T-helper 2 cell treated with Interferon-gamma antibody and Interleukin-4, amounts not matched to agents 100 ng/mL and 5 ng/mL, for 36 hours (primary cell): ENCODE measurements around the gene ZNF512B. TPM values are rescaled to one million over a fixed set of nuclear protein-coding genes. Genes with fewer than 3 reads are reported as not detected.
"Not testable (repeated sequence)": the region's sequence is repeated elsewhere in the genome, so short reads cannot be mapped to it uniquely, and the experiment has no call there.

ENCODE experiments used
- intact Hi-C: fragments of 100-400 bp; cut with micrococcal nuclease; formaldehyde crosslinking; loops from one replicate; pipeline ENCODE4 v1.15.1; 2023
- total RNA-seq: library from RNA; stranded (reverse); gene quantifications from 2 replicates; pipeline ENCODE4 v1.2.3, GENCODE V29; 2022

The ZNF512B gene, protein sequence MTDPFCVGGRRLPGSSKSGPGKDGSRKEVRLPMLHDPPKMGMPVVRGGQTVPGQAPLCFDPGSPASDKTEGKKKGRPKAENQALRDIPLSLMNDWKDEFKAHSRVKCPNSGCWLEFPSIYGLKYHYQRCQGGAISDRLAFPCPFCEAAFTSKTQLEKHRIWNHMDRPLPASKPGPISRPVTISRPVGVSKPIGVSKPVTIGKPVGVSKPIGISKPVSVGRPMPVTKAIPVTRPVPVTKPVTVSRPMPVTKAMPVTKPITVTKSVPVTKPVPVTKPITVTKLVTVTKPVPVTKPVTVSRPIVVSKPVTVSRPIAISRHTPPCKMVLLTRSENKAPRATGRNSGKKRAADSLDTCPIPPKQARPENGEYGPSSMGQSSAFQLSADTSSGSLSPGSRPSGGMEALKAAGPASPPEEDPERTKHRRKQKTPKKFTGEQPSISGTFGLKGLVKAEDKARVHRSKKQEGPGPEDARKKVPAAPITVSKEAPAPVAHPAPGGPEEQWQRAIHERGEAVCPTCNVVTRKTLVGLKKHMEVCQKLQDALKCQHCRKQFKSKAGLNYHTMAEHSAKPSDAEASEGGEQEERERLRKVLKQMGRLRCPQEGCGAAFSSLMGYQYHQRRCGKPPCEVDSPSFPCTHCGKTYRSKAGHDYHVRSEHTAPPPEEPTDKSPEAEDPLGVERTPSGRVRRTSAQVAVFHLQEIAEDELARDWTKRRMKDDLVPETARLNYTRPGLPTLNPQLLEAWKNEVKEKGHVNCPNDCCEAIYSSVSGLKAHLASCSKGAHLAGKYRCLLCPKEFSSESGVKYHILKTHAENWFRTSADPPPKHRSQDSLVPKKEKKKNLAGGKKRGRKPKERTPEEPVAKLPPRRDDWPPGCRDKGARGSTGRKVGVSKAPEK
- 25.8 and 26.9 TPM in 2 replicates for total RNA-seq

DNA sequence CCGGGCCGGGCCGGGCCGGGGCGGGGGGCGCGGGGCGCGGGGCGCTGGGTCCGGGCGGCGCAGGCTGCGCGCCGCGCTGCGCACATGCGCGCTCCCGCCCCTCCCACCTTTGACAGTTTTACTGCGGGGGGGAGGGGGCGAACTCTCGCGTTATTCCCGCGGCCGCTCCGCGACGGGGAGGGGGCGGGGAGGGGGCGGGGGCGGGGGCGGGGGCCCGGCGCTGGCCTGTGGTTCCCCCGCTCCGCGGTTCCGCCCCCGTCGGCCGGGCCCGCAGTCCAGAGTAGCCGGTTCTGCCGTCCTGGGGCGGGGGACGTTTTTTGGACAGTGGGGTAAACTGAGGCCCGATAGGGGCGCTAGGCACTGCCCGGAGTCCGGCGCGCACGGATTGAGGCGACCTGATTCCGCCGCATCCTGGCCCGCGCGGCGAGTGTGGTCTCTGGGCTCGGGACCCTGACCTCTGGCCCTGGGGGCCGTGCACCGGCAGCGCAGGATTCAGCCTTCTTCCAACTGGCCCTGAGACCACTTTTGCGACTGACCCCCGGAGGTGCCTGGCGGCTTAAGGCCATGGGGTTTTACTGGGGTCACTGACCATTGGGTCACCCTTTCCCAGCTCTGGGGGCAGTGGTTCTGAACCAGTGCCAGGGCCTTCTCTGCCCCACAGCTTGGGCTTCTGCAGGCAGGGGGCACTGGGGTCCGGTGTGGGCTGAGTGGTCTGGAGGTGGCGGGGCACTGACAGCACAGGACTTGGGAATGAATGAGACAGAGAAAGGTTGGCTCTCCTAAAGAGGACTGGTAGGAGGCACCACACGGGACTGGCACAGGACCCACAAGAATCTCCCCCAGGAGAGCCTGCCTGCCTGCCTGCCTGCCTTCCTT, at the start of gene ZNF512B:
Gene ZNF512B, minus strand, starts transcription at position 93 of the 876 bp plus-strand sequence. CDS start 1,980 bp downstream, outside the sequence.
- intact Hi-C loops, result loop anchor here (5.0 to 10.0 kb wide), 3 partner anchors 315 to 535 kb away; partner anchors contain the start of genes PTK6, RTEL1 and STMN3

DNA sequence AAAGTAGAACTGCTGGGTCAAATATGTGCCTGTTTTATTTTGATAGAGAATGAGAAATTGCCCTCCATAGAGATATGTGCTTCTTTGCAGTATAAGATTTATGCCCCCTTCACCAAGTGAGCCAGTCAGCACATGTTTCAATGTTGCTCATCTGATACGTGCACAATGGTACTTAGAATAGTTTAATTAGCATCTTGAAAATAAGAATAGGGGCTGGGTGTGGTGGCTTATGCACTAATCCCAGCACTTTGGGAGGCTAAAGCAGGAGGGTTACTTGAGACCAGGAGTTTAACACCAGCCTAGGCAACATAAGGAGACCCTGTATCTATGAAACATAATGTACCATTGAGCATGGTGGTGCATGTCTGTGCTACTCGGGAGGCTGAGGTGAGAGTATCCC, 45.9 kb upstream of the ZNF512B start:
- intact Hi-C loops, result no loop called here

DNA sequence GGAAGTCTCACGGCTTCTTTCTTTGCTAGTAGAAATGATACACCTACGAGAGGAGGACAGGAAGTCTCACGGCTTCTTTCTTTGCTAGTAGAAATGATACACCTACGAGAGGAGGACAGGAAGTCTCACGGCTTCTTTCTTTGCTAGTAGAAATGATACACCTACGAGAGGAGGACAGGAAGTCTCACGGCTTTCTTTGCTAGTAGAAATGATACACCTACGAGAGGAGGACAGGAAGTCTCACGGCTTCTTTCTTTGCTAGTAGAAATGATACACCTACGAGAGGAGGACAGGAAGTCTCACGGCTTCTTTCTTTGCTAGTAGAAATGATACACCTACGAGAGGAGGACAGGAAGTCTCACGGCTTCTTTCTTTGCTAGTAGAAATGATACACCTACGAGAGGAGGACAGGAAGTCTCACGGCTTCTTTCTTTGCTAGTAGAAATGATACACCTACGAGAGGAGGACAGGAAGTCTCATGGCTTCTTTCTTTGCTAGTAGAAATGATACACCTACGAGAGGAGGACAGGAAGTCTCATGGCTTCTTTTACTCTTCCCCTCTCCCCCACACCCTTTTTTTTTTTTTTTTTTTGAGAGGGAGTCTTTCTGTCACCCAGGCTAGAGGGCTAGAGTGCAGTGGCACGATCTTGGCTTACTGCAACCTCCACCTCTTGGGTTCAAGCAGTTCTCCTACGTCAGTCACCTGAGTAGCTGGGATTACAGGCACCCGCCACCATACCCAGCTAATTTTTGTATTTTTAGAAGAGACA, 42.8 kb upstream of the ZNF512B start:
- intact Hi-C loops, result not testable (repeated sequence)

DNA sequence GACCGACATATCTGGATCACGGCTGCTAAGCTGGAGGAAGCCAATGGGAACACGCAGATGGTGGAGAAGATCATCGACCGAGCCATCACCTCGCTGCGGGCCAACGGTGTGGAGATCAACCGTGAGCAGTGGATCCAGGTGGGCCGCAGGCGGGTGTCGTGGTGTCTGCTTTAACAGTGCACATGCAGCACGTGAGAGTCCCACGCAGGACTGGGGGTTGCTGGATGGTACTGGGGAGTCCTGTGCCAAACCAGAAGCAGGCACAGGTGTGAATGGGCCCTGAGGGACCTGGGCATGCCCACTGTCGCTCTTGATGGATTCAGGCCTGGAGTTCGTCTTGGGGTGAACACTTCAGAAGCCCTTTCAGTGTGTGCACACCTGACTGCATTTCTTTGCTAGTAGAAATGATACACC, 41.6 kb upstream of the ZNF512B start:
- intact Hi-C loops, result no loop called here

DNA sequence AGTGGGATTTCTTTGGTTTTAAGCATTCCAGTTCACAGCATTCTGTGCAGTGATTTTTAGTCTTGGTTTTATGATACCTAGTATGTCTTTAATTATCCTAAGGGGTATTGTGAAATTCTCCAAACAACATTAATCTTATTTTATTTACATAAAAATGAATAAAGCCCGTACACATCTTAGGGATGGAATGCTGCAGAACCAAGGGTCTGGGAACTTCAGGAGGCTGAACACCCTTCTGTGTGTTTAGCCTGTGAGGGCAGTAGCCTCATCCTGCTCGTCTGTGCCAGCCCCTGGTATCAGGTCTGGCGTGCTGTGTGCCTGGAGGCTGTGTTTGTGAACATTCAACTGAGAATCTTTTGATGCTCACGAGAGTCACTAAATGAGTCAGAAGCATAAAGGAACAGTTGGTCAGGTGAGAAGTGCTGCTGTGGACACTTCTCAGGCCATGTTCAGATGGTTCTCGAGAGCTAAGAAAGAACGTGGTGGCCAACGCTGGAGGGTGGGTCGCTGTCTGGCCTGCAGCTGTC, 41.0 kb upstream of the ZNF512B start:
- intact Hi-C loops, result no loop called here

DNA sequence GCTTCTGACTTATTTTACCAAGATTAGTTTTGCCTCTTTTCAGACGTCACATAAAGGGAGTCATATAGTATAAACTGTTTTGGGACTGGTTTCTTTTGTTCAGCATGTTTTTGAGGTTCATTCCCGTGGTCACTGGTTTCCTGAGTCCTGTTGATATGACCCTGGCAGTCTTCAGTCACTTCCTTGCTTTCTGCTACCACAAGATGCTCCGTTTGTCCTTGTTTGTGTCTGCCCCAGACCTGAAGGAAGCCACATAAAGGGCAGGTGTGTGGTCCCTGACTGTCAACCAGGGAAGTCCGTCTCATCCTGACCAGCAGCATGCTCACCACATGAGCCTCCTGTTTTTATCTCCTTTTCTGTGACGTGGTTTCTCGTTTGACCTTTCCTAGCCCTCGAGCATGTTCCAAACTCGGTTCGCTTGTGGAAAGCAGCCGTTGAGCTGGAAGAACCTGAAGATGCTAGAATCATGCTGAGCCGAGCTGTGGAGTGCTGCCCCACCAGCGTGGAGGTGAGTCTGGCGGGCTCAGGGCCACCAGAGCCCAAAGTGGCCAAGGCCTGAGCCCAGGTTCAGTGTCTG, 40.2 kb upstream of the ZNF512B start:
- intact Hi-C loops, result no loop called here

DNA sequence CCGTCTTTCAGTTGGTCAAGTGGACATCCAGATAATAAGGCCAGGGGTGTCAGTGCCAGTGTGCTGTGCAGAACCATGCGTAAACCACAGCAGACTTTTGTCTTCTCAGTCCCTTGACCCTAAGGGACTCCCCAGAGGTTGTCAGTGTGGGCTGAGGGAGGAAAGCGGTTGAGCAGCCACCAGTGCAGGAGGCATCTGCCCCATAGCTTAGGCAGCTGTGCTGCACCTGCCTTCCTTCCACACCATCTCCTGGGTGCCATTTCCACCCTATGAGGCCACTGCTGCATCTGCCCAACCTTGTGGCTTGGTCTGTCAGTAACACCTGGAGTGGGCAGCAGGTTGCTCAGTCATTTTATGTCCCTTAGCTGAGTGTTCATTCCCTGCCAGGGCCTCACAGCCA, 37.2 kb upstream of the ZNF512B start:
- intact Hi-C loops, result no loop called here

DNA sequence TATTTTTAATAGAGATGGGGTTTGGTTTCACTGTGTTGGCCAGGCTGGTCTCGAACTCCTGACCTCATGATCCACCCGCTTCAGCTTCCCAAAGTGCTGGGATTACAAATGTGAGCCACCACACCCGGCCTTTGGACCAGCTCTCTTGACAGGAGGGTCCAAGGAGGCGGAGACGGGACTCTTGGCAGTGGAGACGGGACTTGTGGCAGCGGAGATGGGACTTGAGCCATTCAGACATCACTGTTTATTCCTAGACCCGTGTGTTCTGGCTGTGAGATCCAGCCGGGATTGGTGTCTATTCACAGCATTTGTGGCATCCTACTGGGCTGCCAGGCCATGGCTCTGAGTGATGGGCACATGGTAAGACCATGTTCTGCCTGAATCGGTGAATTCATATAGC, 36.8 kb upstream of the ZNF512B start:
- intact Hi-C loops, result no loop called here

DNA sequence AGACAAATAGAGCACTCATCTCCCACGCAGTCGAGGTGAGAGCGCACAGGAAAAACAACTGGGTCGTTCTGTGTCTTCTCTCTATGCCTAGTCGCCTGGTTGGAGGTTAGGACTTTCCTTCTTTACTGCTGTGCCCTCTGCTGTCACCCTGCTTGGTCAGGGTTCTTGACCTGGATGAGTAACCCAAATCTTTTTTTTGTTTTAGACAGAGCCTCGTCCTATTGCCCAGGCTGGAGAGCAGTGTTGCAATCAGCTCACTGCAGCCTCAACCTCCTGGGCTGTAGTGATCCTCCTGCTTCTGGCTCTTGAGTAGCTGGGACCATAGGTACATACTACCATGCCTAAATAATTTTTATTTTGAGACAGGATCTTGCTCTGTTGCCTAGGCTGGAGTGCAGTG, 35.7 kb upstream of the ZNF512B start:
- intact Hi-C loops, result no loop called here

DNA sequence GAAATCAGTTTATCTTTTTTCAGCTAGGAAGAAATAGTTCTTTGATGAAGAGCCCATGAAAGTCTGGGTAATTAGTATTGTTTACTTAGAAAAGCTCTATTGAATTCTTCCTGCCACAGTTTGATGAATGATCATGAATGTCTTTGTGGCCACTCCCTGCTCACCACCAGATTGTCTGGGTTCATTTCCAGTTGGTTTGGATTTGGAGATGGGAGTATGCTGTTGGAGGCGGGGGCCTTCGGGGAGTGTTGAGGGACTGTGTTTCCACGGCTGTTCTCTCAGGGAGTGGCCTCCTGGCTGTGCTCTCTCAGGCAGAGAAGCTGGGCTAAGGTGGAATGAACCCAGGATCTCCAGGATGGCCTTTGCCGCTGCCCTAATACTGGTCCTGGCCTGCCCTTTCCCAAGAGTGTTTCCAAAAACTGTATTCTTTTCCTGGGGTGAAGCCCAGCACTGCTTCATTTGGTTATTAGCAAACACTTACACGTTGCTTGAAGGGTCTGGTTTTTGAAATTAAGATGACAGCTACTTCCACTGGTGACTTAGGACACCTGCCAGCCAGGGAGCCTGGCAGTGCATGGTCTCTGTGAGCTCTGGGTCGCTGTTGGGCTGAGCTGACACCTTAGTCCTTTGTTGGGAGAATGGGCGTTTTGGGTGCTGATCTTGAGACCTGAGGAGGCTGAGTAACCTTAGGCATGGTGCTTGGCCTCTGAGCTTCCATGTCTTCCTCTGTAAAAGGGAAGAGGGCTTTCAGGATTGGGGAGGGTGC, 34.4 kb upstream of the ZNF512B start:
- intact Hi-C loops, result no loop called here

DNA sequence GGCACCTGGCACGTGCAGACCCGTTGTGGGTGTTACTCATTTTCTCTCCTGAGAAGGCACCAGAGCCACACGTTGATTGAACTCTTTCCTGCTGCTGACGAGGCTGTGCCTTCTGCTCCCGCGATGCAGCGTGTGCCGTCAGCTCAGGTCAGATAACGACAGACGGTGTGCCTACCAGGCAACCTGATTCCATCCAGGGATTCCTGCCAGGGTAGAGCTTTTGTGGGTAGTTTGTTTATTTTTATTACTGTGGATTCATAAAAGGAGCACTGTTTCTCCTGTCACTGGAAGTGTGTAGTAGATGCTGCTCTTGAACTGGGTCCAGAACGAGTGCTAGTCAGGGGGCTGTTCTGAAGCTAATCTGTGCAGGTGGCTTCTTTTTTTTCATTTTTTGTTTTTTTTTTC, 31.9 kb upstream of the ZNF512B start:
- intact Hi-C loops, result no loop called here

DNA sequence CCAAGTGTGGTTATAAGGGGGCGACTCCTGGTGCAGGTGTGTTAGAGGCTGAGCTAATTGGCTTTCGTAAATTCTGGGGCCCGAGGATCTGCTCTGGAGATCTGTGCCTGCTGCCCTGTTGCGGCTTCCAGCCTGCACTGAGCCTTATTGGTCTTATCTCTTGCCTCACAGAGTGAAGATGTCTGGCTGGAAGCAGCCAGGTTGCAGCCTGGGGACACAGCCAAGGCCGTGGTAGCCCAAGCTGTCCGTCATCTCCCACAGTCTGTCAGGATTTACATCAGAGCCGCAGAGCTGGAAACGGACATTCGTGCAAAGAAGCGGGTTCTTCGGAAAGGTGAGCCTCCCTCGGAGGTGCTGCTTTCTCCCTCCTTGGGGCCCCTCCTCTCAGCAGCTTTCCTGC, 31.2 kb upstream of the ZNF512B start:
- intact Hi-C loops, result no loop called here

DNA sequence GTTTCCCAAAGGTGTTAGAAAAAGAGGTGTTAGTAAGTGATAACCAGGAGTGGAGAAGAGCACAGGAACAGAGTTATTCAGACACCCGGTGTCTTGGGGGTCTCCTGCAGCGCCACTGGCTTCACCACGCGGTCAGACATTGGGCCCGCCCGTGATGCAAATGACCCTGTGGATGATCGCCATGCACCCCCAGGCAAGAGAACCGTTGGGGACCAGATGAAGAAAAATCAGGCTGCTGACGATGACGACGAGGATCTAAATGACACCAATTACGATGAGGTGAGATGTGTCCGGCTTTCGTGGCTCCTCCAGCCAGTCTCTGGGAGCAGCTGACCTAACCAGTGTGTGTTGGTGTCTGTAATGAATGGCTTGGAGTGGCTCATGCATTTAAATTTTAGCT, 13.2 kb upstream of the ZNF512B start:
- intact Hi-C loops, result no loop called here

DNA sequence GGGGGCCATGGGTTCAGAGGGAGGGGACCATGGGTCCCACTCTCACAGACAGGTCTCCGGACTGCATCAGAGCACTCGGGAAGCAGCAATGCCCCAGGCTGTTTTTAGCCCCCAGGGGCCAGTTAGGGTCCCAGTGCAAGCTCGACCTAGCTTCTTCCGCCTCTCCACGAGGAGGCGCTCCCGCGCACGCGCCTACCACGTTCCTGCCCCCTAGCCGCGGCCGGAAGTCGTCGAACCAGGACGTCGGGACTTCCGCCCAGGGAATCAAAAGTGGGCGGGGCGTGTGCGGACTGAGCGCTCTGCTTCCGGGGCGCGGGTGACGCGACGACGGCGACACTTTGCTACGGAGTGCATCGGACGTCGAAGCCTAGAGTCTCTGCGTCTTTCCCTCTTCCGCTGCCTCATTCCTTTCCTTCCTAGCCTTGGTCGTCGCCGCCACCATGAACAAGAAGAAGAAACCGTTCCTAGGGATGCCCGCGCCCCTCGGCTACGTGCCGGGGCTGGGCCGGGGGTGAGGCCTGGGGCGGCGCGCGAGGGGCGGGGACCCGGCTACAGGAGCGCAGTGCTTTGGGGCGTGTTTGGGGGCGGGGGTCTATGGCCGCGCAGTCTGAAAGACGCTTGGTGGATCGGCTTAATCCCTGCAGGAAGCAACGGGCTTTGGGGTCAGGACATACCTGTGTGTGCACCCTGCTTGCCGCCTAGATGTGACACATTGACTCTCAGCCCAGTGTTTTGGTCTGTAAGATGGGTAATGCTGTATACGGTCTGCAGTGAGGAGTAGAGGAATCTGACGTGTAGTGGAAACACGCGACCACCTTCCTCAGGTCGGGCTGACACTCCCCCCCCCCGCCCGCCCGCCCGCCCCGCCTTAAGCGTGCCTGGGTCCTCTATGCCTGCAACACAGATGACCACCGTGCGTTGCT, 11.3 kb upstream of the ZNF512B start, which contains the start of gene PRPF6:
Gene PRPF6, plus strand, starts transcription at position 327 of the 923 bp plus-strand sequence. Its CDS starts 114 bp downstream, at position 441.
- intact Hi-C loops, result loop anchor here (1.0 to 2.0 kb wide), 3 partner anchors 25 to 82 kb away; partner anchors contain the start of genes TCEA2 and UCKL1

DNA sequence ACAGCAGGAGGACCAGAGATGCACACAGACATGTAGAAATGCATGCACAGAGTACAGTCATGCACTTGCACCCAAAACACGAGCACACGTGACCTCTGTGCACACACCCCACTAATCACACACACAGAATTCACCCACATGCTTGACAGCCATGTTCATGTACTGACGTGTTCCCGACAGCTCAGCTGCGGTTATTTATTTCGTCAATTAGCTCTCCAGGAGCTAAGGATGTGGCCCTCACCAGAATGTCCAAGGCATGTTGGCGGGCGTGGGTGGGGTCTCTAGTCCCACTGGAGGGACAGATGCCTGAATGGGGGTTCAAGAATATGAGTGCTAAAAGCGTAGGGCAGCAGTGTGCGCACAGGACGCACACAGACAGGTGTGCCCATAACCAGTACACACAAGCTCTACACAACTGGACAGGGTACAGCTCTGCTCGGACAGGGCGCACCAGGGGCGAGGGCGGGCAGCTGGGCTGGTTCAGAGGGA, 10.6 kb upstream of the ZNF512B start:
- intact Hi-C loops, result loop anchor here (1.0 to 2.0 kb wide), 2 partner anchors 58 to 82 kb away; partner anchors contain the start of gene TCEA2

DNA sequence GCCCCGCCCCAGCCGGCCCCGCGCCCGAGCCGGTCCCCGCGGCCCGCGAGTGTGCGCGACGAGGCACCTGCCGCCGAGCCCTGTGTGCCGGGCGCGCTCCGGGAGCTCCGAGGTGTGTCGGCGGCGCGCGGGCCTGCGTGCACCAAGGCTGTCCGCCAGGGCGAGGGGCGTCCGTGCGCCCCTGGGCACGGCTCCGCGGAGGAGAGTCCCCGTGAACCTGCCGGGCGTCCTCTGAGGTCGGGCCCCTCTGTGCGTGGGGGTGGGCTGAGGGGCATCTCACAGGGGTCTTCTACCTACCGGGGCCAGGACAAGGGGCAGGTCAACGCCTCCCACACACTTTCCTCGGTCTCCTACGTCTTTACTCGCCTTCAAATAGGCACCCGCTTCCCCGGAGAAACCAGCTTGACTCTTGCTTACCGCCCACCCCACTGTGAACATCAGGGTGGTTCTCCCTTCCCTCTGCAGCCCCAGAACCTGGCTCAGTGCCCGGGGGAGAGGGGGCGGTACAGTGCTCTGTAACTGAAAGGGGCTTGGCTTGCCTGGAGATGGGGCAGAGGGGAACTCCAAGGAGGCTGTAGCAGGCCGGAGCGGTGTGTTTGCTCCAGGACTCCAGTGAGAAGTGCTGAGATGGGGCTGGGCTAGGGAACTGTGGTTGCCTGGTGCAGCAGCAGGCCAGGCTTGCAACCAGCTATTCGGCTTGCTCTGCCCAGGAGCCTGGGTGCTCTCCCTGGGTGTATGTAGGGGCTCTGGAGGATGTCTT, 10.0 kb upstream of the ZNF512B start, which contains the start of gene SAMD10:
Gene SAMD10, minus strand, starts transcription at position 86 of the 760 bp plus-strand sequence. CDS start 175 bp downstream, outside the sequence.
- intact Hi-C loops, result loop anchor here (1.0 to 10.0 kb wide), 4 partner anchors 59 to 545 kb away; partner anchors contain the start of genes RTEL1, STMN3 and TCEA2
